GM19099 (cell line): Measurements from ENCODE around the gene MAGI3.

Source experiments
- POLR2A ChIP-seq: IDR thresholded peaks from 3 replicates; pipeline ENCODE4 v1.6.1; 2011; ENCODE audit warnings: low read depth; ENCODE audit not compliant: insufficient read length; ENCODE audit errors: extremely low read depth

The MAGI3 gene

DNA sequence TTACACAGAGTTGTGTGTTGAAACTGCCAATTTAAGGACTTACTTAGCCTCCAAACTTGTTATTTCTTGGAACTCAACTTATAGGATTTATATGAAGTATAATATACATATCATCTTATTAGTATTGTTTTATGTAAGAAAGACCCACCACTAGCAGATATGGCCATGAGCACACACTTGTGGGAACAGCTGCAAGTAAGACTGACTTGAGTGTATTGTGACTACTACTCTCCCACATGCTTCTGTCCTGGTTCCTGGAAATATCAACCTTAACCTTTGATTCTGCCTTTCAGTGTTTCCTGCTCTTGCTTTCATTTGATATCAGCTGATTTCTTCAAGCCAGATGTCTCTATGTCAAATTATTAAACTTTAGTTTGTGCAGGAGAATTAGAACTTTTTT, 175.3 kb downstream of the MAGI3 start:
- TF ChIP-seq POLR2A, result no peak

DNA sequence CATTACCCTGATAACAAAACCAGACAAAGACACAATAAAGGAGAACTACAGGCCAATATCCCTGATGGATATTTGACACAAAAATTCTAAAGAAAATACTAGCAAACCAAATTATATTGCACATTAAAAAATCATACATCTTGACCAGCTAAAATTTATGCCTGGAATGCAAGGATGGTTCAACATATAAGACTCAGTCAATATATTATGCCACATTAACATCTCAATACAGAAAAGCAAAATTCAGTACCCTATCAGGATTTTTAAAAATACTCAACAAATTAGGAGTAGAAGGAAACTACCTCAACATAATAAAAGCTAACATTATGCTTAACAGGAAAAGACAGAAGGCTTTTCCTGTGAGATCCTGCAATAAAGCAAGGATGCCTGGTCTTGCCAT, 177.1 kb downstream of the MAGI3 start:
- TF ChIP-seq POLR2A, result no peak

DNA sequence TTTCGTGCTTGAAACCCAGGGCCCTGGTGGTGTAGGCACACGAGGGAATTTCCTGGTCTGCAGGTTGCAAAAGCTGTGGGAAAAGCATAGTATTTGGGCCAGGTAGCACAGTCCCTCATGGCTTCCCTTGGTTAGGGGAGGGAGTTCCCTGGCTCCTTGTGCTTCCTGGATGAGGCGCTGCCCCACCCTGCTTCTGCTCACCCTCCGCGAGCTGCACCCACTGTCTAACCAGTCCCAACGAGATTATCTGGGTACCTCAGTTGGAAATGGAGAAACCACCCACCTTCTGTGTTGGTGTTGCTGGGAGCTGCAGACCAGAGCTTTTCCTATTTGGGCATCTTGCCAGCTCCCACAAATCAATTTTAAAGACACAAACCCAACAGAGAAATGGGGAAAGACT, 186.0 kb downstream of the MAGI3 start:
- no peak for TF ChIP-seq POLR2A

DNA sequence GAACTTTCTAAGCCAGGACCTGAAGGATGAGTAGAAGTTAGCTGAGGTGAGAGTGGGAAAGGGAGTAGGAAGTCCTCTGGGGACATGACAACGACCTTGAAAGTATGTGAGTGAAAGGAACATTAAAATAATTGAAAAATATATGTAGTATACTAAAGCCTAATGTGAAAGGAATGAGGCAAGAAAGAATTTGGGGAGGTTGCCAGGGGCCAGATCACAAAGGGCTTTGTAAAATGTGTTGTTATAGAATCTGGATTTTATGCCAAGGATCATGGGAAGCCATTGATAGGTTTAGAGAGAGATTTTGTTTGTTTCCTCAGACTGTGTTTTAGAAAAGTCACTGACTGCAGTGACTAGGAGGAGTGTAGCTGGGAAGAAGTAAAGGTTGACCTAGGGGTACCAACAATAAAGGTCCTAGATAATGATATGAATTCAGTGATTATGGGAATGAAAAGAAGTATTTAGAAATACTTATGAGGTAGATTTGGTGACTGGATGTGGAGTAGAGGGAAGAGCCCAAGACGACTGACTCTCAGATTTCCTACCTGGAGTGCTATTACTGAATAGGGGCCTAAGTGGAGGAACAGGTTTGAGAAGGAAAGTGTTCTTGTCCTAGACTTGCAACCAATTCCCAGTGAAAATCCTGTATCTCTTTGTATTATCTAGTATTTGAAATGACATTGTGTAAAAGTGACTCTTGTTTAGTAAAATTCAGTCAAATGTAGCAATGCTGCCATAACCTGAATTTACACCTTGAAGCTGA, 189.1 kb downstream of the MAGI3 start:
- no peak for TF ChIP-seq POLR2A

GRCh38 chr1:113581323-113581722, 191.0 kb downstream of the MAGI3 start:
- TF ChIP-seq POLR2A, result no peak

DNA sequence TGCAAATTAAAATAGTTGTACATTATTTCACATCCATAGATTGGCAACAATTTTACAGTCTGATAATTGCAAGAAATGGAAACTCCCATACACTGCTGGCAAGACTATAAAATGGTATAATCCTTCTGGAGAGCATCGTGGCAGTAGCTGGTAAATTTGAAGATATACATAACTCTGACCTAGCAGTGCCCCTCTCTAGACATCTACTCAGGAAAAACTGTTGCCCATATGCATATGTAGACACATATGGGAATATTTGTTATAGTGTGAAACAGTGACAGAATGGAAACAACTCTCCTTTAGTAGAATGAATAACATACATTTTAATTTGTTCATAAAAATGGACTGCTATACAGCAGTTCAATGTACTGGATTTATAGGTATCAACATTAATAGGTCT, 191.8 kb downstream of the MAGI3 start:
- TF ChIP-seq POLR2A, result no peak

DNA sequence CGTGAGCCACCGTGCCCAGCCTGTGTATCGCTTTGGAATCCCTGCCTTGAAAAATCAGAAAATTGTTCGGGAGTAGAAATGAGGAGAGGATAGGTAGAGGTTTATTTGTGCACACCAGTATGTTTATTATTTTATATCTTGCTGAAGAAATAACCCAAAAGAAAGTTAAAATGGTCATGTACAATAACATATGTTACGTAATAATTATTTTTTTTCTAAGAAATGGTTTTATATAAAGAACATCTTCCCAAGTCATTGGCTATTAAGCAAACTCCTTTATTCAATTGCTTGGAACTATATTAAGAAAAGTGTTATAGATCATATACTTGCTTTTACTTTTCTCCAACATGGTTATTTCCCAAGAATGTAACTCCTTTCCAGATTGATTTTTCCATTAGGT, 197.2 kb downstream of the MAGI3 start:
- TF ChIP-seq POLR2A, result no peak

DNA sequence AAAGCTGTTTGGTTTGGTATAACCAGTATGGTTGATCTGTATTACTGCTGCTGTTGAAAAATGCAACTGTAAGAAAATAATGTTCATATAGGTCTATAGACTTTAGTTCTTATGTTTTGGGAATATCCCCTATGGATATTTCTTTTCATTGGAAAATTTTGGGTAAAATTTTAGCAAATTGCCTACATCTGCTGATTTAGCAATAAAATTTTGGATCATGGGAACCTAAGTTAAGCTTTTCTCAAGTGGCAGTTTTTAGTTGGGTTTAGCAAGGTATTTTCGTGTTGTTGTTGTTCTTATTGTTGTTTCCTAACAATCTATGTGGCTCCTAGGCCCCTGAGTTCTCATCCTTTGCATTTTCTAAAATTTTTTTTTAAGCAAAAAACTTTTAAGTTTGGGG, 201.9 kb downstream of the MAGI3 start:
- no peak for TF ChIP-seq POLR2A

DNA sequence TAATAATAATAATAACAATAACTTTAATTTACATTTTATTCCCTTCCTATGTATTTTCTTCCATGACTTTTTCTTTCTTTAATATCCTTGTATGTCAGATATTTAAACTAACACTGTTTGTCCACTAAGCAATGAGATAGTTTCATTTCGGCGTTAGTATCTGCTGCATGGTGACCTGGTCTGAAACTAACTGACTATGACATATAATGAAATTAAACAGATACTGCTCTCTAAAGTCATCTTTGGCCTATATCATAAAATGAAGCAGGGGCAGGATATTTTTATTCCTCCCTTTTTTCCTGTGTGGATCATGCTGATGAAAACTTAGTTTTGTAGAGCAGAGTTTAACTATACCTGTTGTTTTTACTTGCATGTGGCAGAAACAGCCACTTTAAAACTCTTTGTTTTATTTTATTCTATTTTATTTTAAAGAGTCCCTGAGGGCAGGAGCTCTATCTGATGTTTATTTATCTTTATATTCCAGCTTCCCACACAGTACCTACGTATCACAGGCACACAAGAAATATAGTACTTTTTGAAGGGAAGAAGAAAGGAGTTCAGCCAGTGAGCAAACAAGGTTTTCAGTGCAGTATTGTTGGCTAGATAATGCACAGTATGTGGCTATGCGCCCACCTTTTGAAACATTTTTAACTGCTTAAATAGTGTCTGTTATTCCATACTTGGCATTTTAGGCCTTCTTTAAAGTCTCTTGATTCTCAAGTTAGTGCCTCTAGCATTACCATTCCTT, 203.4 kb downstream of the MAGI3 start:
- no peak for TF ChIP-seq POLR2A

DNA sequence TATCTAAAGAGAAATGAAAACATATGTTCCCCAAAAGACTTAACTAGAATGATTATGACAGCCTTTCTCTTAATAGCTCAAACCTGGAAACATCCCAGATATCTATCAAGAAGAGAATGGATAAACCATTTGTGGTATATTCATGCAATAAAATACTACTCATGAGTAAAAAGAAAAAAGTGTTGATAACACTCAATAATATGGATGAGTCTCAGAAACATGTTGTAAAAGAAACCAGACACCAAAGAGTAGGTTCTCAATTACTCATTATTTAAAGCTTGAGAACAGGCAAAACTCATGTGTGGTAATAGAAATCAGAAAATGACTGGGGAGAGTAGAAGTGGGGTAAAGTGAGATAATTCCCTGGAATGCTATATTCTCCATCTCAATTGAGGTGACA, 214.8 kb downstream of the MAGI3 start:
- no peak for TF ChIP-seq POLR2A

GRCh38 chr1:113608399-113608798, 218.1 kb downstream of the MAGI3 start:
- TF ChIP-seq POLR2A, result no peak

DNA sequence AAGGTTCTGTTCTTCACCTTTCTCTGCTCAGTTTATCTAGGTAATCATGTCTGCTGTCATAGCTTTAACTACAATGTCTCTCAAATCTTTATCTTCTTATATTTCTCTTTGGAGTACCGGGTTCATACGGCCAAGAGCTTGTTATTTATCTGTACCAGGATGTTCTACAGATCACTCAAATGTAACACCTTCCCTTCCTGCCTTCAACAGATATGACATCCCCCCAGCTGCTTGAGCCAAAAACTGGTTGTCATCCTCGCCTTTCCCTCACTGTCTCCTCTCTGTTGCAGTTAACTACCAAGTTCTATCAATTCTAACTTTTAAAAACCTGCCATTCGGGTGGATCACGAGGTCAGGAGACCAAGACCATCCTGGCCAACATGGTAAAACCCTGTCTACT, 220.1 kb downstream of the MAGI3 start:
- TF ChIP-seq POLR2A, result no peak

GRCh38 chr1:113615425-113615824, 225.1 kb downstream of the MAGI3 start:
- TF ChIP-seq POLR2A, result no peak

DNA sequence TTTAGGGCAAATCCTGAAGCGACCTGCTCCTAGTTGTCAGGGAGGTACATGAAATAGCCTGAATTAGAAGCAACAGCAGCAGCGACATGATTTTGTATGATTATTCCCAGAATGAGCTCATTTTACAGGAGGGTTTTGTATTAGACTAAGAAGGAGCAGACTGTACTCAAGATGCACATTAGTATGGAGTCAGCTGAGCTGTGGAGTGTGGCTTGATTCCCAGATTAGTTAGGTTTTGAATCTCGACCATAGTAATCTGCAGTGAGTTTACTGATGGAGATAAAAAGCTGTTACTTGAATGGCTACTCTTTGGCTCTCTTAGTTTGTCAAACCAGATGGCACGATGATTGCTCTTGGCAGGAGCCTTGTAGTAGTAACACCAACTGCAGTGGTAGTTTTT, 225.8 kb downstream of the MAGI3 start:
- TF ChIP-seq POLR2A, result no peak

GRCh38 chr1:113617438-113618141, 227.3 kb downstream of the MAGI3 start:
- no peak for TF ChIP-seq POLR2A

- TF ChIP-seq POLR2A, result no peak
Observed at GRCh38 chr1:113628997-113629396, 238.7 kb downstream of the MAGI3 start.
